ENCODE measurements around the gene RHOG.
"Not testable (repeated sequence)": the region's sequence is repeated elsewhere in the genome, so short reads cannot be mapped to it uniquely, and the experiment has no call there.

The RHOG gene

DNA sequence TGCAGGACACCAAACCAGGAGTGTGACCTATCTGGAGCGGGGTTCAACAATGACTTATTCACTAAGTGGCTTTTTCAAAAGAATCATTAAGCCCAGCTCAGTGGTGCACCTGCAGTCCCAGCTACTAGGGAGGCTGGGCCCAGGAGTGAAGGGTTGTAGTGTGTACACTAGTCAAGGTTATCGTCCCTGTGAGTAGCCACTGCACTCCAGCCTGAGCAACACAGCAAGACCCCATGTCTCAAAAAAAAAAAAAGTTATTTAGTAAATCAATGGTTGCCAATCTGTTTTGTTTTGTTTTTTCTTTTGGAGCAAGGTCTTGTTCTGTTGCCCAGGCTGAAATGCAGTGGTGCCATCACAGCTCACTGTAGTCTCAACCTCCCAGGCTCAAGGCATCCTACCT is 7.9 kb downstream of the RHOG start:
- DNase-seq: no peak

DNA sequence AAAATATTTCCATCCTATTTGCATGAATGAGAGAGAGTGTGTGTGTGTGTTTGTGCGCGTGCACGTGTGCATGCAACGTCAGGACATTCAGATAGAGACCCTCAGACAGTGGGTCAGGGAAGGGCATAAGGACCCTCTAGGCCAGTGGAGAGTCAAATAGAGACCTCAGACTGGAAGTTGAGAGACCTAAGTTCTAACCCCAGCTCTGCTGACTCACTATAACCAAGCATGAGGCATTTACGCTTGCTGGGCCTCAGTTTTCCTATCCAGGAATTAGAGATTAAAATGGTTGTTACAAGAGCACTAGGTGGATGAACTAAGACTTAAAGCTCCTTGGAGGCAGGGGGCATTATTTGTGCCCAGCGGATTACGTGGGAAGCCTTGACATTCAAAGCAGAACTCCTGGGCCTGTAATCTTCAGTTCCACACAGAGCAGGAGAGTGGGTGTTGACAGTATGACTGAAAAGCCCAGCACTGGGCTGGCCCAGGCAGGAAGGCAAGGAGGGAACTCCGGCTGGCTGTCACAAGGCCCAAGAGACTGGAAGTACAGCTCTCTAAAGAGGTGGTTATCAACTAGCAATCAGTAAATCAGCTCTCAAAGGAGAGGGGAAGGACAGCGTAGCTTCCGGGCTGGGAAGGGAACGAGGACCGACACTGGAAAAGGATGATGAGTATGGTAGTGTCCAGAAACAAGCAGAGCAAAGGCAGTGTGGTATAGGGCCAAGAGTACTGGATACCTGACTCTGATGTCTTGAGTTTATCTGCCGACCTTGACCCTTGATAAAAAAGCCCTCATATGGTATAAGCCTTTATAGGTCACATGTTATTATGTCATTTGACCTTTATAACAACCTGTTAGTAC is 9.2 kb downstream of the RHOG start:
- DNase-seq: no peak

GRCh38 chr11:3830730-3831129 is 10.0 kb downstream of the RHOG start:
- no peak for DNase-seq

DNA sequence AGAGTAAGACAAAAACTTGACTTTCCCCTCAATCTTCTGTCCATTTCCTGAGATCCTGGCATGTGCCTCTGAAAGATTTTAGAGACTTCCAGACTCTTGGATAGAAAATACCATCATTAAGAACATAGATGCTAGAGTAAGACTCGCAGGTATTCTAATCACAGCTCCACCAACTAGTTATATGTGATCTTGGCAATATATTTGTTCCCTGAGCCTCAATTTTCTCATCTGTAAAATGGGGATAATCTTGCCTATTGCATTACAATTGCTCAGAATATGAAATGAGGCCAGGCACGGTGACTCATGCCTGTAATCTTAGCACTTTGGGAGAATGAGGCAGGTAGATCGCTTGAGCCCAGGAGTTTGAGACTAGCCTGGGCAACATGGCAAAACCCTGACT is 10.7 kb downstream of the RHOG start:
- DNase-seq: no peak

GRCh38 chr11:3827434-3828186 is 13.1 kb downstream of the RHOG start:
- no peak for DNase-seq

- no peak for DNase-seq
Observed at GRCh38 chr11:3826721-3827120, 14.0 kb downstream of the RHOG start.

DNA sequence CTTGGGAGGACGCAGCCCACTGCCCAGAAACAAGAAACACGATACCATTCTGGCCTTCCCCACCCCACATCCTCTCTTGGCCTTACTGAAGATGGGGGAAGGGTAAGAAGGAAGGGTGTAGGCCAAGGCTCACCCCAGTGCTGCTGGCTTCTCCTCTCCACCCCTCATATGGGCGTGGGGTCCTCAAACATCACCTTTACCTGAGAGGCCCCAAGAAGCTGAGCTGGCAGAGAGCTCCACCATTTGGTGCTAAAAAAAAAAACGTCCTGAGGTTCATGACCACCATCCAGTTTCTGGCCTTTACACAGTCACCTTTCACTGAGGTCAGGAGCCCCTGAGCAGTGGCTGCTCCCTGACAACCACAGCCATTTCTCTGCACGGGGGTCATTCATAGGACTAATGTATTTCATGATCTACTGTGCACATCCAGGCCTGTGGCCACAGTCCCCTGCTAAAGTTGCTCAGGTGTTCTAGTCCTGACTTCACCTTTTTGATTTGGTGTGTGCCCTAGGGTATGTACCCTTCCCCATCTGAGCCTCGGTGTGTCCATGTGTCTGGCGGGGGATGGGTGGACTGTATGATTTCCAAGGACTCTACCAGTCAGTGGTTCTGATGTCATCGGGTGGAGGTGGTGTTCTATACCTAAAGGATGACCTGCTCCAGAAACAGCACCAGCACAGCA is 15.1 kb downstream of the RHOG start:
- no peak for DNase-seq

DNA sequence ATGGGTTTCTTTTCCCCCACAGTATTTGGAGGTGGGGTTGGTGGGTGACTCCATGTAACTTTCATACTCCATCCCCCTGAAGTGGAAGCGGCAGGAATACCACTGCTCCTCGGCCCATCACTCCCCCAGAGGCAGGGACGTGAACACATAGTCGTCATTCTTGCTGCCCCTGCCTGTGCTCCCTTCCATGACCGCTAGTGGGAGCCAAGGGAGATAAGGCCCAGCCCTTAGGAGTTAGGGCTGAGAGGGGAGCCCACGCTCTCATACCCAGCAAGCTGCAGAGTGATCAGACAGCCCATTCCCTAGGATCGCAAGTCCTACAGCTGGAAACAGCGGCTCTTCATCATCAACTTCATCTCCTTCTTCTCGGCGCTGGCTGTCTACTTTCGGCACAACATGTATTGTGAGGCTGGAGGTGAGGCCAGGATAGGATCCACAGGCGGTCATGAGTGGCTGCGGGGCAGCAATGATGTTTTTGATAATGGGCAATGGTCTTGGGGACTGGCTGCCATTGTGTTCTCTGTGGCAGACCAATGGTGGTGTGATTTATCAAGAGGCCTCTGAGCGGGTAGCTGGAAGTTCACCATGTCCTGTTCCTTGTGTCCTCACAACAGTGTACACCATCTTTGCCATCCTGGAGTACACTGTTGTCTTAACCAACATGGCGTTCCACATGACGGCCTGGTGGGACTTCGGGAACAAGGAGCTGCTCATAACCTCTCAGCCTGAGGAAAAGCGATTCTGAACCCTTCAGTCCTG is 15.9 kb downstream of the RHOG start:
- DNase-seq: peak; percentile 75

DNA sequence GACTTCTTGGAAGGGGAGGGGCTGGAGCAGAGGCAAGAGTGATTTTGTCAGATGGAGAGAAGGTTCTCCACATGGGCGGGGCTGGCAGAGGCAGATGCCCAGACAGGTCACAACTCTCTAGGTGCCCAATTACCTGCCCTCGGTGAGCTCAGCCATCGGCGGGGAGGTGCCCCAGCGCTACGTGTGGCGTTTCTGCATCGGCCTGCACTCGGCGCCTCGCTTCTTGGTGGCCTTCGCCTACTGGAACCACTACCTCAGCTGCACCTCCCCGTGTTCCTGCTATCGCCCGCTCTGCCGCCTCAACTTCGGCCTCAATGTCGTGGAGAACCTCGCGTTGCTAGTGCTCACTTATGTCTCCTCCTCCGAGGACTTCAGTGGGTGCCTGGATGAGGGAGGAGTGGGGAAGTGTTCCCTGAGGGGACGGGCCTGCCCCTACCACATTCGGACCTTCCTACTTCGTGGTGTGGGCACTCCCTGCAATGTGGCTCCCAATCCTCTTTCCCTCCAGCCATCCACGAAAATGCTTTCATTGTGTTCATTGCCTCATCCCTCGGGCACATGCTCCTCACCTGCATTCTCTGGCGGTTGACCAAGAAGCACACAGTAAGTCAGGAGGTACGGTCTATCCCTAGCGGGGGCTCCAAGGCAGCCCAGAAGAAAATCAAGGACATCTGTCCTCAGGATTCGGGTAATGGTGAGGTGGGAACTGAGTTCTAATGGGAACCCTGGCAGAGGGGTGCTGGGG is 16.8 kb downstream of the RHOG start:
- no peak for DNase-seq

DNA sequence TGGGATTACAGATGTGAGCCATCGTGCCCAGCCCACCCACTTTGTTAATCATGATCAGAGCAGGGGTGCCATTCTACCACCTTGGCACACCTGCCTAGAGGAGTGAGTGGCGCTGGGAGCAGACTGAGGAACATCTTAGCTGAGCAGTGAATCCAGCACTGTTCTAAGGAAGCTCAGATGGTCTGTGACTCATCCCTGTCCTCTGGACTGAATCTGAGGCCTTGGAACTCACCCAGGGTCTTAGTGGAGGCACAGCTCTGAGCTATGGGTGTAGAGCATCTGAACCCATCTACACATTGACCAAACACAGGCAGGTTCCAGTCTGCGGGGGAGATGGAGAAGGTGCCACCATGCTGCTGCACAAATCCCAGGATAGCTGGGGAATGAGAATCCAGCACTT is 17.5 kb downstream of the RHOG start:
- no peak for DNase-seq

DNA sequence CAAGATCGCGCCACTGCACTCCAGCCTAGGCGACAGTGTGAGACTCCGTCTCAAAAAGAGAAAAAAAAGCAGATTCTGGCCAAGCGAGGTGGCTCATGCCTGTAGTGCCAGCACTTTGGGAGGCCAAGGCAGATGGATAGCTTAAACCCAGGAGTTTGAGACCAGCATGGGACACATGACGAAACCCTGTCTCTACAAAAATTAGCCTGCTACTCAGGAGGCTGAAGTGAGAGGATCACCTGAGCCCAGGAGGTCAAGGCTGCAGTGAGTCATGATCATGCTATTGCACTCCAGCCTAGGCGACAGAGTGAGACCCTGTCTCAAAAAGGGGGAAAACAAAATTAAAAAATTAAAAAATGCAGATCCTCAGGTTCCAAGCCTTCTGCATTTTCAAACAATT is 18.4 kb downstream of the RHOG start:
- DNase-seq: no peak

DNA sequence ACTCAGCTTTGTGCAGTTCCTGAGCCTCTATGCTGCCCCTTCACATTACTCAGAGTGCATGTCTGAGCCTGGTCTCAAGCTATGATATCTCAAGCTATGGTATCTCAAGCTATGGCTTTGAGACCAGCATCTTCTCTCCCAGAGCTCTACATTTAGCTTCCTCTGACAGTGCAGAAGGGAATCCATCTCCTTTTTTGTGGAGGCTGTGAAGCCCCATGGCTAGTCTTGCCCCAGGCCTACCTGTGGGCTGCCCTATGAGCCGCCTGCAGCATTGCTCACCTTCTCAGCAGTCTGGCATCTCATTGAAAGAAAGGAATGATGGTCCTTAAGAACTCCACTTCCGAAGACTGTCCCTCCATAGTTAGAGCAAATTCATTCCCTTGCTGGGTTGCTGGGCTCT is 19.8 kb downstream of the RHOG start:
- DNase-seq: no peak

- no peak for DNase-seq
Observed at GRCh38 chr11:3817181-3817800, 23.5 kb downstream of the RHOG start.

DNA sequence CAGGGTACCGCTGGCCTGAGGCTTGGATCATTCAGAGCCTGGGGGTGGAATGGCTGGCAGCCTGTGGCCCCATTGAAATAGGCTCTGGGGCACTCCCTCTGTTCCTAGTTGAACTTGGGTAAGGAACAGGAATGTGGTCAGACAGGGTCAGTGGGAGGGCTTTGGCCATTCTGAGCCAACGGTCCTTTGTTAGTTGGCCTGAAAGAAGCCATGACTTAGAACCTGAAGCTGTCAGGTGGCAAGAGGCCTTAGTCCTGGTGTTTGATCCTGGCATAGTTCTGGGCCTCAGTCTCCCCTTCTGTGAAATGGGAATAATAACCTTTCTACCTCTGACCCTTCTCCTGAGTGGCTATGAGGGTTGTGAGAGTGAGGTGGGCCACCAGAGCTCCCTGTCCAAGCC is 24.1 kb downstream of the RHOG start:
- DNase-seq: no peak

GRCh38 chr11:3815845-3816244 is 24.9 kb downstream of the RHOG start:
- DNase-seq: no peak

- DNase-seq: not testable (repeated sequence)
Observed at GRCh38 chr11:3814832-3815231, 25.9 kb downstream of the RHOG start.

DNA sequence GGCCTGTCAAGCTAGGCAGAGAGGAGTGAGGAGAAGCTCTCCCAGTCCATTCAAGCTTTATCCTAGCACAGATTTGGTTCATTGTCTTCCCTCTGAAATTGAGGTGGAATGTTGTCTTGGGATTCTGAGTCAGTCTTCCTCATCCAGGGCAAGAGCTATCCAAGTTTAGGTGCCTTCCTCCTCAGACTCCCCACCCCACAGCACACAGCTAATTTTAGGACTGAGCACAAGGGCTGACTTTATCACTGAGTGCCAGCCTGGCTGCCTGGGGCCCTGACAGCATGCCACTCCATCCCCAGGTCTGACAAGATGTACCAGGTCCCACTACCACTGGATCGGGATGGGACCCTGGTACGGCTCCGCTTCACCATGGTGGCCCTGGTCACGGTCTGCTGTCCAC is 29.8 kb downstream of the RHOG start:
- DNase-seq: no peak

DNA sequence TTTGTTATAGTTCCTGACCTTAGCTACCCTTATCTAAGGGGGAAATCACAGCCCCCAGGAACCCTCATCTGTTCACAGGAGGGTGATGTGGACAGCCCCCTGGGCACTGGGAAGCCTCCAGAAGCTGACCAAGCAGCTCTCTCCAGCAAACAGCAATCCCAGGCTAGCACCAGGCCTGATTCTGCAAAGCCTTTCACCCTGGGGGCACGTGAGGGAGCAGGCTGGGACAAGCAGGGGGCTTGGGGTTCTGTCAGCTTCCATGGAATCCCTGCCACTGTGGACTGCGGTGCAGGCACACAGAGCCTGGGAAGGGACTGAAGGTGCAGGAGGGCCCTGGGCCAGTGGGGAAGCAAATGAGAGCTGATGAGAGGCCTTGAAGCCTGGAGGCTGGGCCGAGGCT is 30.3 kb downstream of the RHOG start:
- DNase-seq: no peak

- DNase-seq: no peak
Observed at GRCh38 chr11:3809624-3809928, 31.2 kb downstream of the RHOG start.

- peak; percentile 51 for DNase-seq
Observed at GRCh38 chr11:3808861-3809623, 31.7 kb downstream of the RHOG start.
